HCT116 (cell line): Measurements from ENCODE around the gene DISP2.

Source experiments
- EGR1 ChIP-seq: IDR thresholded peaks from 2 replicates; pipeline ENCODE4 v1.6.1; 2012; ENCODE audit warnings: low read depth
- EZH2 ChIP-seq: fragments of 200-600 bp; sonication (generic); IDR thresholded peaks from 2 replicates; pipeline ENCODE4 v1.6.1; 2017; ENCODE audit warnings: antibody characterized with exemption, mixed run types
- EZH2phosphoT487 ChIP-seq: fragments of 200-600 bp; IDR thresholded peaks from 2 replicates; pipeline ENCODE4 v1.6.1; 2018; ENCODE audit warnings: antibody characterized with exemption, borderline replicate concordance
- POLR2A ChIP-seq: IDR thresholded peaks from 2 replicates; pipeline ENCODE4 v1.7.0; 2011; ENCODE audit warnings: borderline replicate concordance; ENCODE audit not compliant: insufficient read depth, insufficient read length; ENCODE audit errors: extremely low read depth
- POLR2AphosphoS5 ChIP-seq: IDR thresholded peaks from 2 replicates; pipeline ENCODE4 v1.6.1; 2011; ENCODE audit warnings: mild to moderate bottlenecking, low read depth, low read length, moderate library complexity
- RAD21 ChIP-seq: IDR thresholded peaks from 2 replicates; pipeline ENCODE4 v1.6.1; 2012; ENCODE audit warnings: low read depth, mild to moderate bottlenecking
- TCF7L2 ChIP-seq: IDR thresholded peaks from 2 replicates; pipeline ENCODE4 v1.7.0; 2011; ENCODE audit warnings: borderline replicate concordance, inconsistent platforms; ENCODE audit not compliant: insufficient read depth, insufficient read length; ENCODE audit errors: extremely low read depth
- TF ChIP-seq, protein P1 (sequence below), 3 experiments: fragments of 200-600 bp in 1 of 3; sonication (generic) in 1 of 3; IDR thresholded peaks in 2 of 3; conservative IDR thresholded peaks in 1 of 3; 2 replicates each; pipeline ENCODE4 v1.5.1; 2012 to 2017; ENCODE audit warnings: low read depth in 2 of 3, low read length in 2 of 3, antibody characterized with exemption in 1 of 3, borderline replicate concordance in 1 of 3, control low read depth in 1 of 3, mild to moderate bottlenecking in 1 of 3, mixed read lengths in 1 of 3, mixed run types in 1 of 3, moderate library complexity in 1 of 3; ENCODE audit not compliant: insufficient read depth in 1 of 3
- TF ChIP-seq, protein P2 (sequence below): IDR thresholded peaks from 2 replicates; pipeline ENCODE4 v1.6.1; 2012
- TF ChIP-seq, protein P3 (sequence below): IDR thresholded peaks from 2 replicates; pipeline ENCODE4 v1.6.1; 2012

DNA sequence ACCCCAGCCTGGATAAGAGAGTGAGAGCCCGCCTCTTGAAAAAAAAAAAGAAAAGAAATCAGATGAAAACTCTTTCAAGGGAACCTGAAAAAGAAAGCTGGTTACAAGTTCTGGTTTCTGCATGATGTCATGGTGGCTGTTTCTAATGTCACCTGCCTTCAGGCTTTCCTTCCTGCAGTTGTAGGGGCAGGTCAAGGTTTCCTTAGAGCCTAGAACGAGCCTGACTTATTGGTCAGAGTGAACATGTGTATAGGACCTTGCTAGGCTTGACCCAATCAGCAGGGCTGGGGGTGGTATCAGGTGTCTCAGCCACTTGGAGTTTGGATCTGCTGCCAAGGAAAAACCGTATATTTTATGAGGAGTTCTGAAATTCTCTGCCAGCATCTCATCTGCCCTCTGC lies 51.3 kb downstream of the DISP2 start:
- TF ChIP-seq, protein P1, sequence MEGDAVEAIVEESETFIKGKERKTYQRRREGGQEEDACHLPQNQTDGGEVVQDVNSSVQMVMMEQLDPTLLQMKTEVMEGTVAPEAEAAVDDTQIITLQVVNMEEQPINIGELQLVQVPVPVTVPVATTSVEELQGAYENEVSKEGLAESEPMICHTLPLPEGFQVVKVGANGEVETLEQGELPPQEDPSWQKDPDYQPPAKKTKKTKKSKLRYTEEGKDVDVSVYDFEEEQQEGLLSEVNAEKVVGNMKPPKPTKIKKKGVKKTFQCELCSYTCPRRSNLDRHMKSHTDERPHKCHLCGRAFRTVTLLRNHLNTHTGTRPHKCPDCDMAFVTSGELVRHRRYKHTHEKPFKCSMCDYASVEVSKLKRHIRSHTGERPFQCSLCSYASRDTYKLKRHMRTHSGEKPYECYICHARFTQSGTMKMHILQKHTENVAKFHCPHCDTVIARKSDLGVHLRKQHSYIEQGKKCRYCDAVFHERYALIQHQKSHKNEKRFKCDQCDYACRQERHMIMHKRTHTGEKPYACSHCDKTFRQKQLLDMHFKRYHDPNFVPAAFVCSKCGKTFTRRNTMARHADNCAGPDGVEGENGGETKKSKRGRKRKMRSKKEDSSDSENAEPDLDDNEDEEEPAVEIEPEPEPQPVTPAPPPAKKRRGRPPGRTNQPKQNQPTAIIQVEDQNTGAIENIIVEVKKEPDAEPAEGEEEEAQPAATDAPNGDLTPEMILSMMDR (IDR thresholded peaks at IDR 0.05 in 2 of 3, conservative IDR thresholded peaks at IDR 0.05 in 1 of 3; ENCODE audit: borderline replicate concordance in 1 of 3, insufficient read depth in 1 of 3, low read depth in 2 of 3, low read length in 2 of 3) = no peak
- TF ChIP-seq, protein P2, sequence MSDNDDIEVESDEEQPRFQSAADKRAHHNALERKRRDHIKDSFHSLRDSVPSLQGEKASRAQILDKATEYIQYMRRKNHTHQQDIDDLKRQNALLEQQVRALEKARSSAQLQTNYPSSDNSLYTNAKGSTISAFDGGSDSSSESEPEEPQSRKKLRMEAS = no peak
- TF ChIP-seq POLR2AphosphoS5 (no peak), RAD21 (no peak), TCF7L2 (no peak), POLR2A (no peak), EZH2 (no peak), EZH2phosphoT487 (no peak), EGR1 (no peak)
- TF ChIP-seq, protein P3, sequence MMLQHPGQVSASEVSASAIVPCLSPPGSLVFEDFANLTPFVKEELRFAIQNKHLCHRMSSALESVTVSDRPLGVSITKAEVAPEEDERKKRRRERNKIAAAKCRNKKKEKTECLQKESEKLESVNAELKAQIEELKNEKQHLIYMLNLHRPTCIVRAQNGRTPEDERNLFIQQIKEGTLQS = no peak
